GM18873 (cell line): ENCODE measurements around the gene COL23A1.

Experiments used
- ATAC-seq: cut with Tn5 transposase; IDR thresholded peaks from one replicate; pipeline ENCODE4 v1.9.1; 2021; ENCODE audit warnings: mild to moderate bottlenecking, moderate library complexity, moderate number of reproducible peaks; ENCODE audit not compliant: unreplicated experiment, low FRiP score

The COL23A1 gene

DNA sequence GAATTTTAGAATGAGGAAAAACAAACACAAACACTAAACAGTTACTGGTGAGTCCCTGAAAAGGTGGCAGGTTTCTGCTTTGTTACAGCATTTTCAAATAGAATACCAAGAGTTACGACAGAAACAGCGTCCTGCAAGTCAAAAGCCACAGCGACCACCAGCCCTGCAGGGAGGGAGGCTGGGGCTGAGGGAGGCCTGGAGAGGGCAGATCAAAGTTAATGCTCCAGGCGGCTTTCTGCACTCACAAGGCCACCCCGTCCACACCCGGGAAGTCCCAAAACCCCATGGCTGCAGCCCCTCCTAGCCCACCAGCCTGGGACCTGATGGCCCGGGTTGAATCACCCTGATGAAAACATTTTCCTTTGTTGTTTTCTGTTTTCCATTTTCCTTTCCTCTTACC is 29.3 kb downstream of the COL23A1 start:
- no peak for ATAC-seq

GRCh38 chr5:178557416-178557815 is 32.8 kb downstream of the COL23A1 start:
- ATAC-seq = no peak

DNA sequence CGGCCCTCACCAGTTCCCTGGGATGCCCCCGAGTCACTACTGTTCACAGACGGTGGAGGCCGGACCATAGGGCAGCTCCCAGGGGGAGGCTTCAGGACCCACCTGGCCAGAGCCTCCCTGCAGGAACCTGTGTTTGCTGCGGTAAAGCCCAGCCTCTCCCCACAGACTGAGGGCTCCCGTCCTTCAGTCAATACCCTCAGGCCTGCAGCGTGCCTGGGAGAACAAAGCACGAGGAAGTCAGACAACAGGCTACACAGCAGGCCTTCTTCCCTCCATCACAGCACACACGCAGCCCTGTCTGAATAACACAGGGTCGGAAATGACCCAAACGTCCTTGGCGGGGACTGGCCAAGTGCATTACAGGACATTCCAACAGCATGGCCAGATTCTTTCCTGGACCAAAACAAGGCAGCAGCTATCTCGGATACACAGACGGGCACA is 34.4 kb downstream of the COL23A1 start:
- ATAC-seq = no peak

DNA sequence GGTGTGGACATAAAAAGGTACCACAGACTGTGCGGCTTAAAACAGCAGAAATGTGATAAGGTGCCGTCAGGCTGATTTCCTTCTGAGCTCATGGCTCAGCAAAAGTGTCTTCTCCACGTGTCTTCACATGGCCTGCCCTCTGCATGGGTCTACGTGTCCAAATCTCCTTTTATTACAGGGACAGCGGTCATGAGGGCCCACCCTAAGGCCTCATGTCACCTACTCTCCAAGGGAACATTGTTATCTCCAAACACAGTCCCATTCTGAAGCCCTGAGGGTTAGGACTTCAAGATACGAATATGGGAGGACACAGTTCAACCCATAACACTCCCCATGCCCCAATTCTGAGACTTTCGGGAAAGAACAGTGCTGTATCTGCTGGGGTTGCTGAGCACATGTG is 35.2 kb downstream of the COL23A1 start:
- ATAC-seq = no peak

- no peak for ATAC-seq
Measured at GRCh38 chr5:178554311-178554710, 35.9 kb downstream of the COL23A1 start.

DNA sequence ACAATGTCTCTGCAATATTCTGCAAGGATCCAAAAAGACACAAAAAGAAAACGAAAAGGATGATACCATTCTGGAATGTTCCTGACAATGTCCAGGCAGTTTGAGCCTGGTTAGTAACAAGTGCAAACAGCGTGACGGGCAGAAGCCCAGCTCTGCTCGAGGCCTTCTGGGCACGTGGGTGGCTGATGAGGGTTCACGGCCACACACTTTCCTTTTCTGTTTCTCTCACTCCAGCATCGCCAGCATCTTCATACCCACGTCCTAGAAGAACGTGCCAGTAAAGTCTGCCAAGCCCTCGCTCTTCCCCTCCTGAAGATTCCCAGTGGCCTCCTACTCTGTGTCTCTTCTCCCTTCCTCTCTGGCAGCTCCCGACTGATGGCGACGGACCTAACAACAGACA is 36.7 kb downstream of the COL23A1 start:
- no peak for ATAC-seq

GRCh38 chr5:178551468-178551867 is 38.7 kb downstream of the COL23A1 start:
- ATAC-seq = no peak

DNA sequence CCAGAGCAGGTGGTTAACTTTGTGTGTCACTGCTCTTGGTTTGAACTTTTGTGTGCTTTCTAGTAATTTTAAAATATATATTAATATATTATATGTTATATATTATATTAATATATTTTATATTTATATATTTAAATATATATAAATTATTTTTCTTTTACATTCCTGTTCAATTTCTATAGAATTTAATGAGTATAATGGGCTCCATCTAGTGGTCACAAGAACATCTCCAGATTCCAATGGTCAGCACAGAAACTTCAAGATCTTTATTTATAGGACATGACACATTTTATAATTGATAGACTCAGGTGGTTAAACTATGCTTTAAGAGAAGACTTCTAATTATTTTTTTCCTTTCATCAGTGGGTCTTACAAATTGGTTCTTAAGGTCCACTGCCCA is 39.1 kb downstream of the COL23A1 start:
- no peak for ATAC-seq

DNA sequence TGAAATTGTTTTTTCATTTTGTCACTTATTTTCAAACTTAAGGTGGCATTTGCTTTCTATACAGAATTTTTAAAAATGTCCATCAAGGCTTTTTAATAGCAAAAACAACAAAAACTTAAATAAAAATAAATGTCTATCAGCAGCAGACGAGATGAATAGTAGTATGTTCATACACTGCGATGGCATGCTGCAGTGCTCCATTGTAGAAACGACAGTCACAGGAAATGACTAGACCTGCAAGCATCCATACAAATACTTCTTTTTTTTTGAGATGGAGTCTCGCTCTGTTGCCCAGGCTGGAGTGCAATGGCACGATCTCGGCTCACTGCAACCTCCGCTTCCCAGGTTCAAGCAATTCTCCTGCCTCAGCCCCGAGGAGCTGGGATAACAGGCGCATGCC is 41.4 kb downstream of the COL23A1 start:
- no peak for ATAC-seq

DNA sequence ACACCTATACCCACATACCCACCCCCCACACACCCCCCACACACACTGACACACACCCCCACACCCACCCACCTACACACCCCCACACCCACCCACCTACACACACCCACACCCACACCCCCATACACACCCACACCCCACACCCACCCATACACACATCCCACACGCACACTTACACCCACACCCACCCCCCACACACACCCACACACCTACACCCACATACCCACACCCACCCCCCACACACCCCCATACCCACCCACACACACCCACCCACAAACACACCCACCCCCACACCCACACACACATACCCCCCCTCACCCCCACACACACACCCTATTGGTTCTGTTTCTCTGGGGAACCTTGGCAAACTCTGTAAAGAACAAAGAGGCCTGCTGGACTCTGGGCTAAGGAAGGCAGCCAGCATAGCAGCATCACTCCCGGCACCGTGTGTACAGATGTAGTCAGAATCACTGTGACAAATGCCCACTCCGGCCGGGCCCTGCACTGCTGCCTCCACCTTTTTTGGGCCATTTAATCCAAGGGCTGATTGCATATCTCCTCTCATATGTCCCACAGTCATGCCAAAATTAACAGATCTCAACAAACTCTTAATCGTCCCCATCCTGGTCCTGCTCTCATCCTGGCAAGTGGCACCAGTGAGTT is 42.3 kb downstream of the COL23A1 start:
- ATAC-seq = no peak

- no peak for ATAC-seq
Measured at GRCh38 chr5:178547052-178547666, 43.0 kb downstream of the COL23A1 start.

- no peak for ATAC-seq
Measured at GRCh38 chr5:178546675-178547033, 43.5 kb downstream of the COL23A1 start.

GRCh38 chr5:178545941-178546674 is 44.1 kb downstream of the COL23A1 start:
- ATAC-seq = no peak

DNA sequence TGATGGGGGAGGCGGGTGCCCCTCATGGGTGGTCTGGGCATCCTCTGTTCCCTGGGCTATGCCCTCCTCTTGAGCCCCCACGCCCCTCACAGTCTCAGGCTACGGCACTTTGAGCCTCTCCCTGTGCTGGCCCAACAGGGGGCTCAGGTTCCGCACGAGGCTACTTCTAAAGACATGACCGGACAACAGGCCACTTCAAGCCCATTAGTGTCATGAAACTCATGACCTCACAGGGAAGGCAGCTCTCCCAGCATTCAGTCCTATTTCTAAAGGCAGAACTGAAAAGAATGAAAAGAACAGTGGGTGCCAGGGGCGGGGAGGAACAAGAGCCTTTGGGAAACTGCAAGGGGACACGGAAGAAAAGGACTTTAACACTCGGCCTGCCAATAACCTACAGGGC is 45.0 kb downstream of the COL23A1 start:
- no peak for ATAC-seq

DNA sequence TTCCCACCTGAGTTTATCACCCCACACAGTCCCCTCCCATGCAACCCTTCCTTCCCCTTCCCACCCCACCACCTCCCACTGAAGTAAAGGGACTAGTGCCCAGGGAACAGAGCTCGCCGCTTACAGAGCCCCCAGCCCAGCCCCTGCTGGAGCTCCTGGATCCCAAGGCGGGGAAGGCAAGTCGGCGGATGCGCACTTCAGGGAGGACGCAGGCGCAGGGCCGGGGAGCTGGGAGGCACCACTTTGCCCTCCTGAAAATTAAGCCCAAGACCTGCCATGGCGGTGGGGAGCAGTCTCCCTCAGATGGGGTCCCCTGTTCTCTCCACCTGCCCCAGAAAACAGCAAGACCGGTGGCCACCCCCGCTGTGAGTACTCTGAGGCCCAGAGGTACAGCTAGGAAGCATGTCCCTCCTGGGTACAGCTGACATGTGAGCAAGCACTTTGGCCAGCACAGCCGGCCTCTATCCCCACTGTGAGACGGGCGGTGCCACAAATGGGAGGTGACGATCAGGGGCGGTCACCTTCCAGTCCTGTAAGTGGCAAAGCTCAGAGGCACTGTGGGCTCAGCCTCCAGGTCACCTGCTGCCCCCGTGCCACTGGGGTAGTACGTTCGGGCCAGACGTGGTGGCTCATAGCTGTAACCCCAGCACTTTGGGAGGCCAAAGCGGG is 45.9 kb downstream of the COL23A1 start:
- ATAC-seq = no peak

DNA sequence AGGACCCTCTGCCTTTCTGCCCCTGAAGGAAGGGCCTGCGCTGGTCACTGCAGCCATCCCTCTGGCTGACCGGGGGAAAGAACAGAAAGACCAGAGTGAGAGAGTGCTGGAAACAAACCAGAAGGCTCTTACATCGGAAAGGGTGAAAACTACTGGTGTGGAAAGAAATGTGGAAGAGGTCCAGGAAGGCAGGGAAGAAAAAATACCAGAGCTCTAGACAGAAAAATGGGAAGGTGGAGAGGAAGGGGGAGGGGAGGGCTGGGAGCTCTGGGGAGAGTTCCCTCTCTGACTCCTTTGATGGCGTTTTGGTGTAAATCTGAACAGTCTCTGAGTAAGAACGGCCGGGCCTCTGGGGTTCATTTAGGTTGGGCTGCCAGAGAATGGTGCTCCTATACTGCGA is 47.7 kb downstream of the COL23A1 start:
- ATAC-seq = no peak

- ATAC-seq = no peak
Measured at GRCh38 chr5:178540526-178540925, 49.7 kb downstream of the COL23A1 start.

- ATAC-seq = no peak
Measured at GRCh38 chr5:178538741-178539229, 51.4 kb downstream of the COL23A1 start.

GRCh38 chr5:178537467-178538371 is 52.5 kb downstream of the COL23A1 start:
- no peak for ATAC-seq
